ENCODE data around the gene EPO. TPM values are rescaled to one million over a fixed set of nuclear protein-coding genes. Genes with fewer than 3 reads are reported as not detected.
A peak's percentile ranks its signal among the peaks of the same experiment; 100 is the strongest.

EPO gene
- total and polyA plus RNA-seq, 10 donors, result 0.06 to 0.42 (median 0.19) TPM; not detected in 6

DNA sequence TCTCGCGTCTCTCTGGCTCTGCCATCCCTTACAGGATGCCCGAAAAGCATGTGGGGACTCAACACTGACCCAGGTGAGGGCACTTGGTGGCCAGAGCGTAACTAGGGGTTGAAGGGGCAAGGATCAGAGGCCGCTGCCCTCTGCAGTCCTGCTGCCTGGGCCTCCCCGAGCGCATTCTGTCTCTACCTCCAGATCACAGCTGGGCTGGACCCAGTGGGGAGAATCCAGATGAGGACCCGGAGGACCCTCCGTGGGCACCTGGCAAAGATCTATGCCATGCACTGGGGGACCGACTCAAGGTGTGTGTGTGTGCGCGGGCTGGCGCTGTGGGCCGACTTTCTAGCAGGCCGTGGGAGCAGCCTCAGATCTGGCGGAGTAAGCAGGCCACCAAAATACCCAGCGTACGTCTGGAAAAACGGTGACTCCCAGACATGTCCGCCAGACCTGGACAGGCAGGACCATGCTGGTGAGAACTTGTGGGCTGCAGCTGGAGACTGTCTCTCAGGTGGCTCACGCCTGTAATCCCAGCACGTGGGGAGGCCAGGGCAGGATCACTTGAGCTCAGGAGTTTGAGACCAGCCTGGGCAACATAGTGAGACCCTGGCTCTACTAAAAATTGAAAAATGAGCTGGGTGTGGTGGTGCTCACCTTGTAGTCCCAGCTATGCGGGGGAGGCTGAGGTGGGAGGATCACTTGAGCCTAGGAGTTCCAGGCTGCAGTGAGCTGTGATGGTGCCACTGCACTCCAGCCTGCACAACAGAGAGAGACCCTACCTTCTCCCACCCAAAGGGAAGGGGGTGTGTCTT is 43.6 kb upstream of the EPO start:
- Histone ChIP-seq H3K36me3 (peaks cover 0 to 57% (median 53%) of the 10 kb centered on the region in 6 donors), H3K4me3 (peak overlapping the region in 7 of 8 donors; percentile 86 to 98 (median 92)), H3K27me3 (replicated peaks in 1 of 7) (no peaks in the 10 kb centered on the region), H3K27ac (peak overlapping the region; percentile 97 to 100 (median 99)), H3K9me3 (no peaks in the 10 kb centered on the region), H3K4me1 (peaks cover 7 to 73% (median 50%) of the 10 kb centered on the region in 6 donors)
- DNase-seq, result peak; percentile 85
- TF ChIP-seq POLR2A (IDR thresholded peaks at IDR 0.05), result no peak
- TF ChIP-seq POLR2AphosphoS5 (IDR thresholded peaks at IDR 0.05), result peak in 1 of 3 donors; percentile 63
- TF ChIP-seq, protein P1, sequence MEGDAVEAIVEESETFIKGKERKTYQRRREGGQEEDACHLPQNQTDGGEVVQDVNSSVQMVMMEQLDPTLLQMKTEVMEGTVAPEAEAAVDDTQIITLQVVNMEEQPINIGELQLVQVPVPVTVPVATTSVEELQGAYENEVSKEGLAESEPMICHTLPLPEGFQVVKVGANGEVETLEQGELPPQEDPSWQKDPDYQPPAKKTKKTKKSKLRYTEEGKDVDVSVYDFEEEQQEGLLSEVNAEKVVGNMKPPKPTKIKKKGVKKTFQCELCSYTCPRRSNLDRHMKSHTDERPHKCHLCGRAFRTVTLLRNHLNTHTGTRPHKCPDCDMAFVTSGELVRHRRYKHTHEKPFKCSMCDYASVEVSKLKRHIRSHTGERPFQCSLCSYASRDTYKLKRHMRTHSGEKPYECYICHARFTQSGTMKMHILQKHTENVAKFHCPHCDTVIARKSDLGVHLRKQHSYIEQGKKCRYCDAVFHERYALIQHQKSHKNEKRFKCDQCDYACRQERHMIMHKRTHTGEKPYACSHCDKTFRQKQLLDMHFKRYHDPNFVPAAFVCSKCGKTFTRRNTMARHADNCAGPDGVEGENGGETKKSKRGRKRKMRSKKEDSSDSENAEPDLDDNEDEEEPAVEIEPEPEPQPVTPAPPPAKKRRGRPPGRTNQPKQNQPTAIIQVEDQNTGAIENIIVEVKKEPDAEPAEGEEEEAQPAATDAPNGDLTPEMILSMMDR (IDR thresholded peaks at IDR 0.05 in 8 of 11, conservative IDR thresholded peaks at IDR 0.05 in 3 of 11), result no peak
- intact Hi-C loops (cut with DNase I; ENCODE audit: low total_unique reads), result loop anchor here (10.0 kb wide), 1 partner anchor 62 kb away; the partner anchor contains the start of gene MOSPD3
- 84 to 91% (median 86%) methylated on average over 21 to 23 of the region's 23 CpGs for WGBS, 5 donors

DNA sequence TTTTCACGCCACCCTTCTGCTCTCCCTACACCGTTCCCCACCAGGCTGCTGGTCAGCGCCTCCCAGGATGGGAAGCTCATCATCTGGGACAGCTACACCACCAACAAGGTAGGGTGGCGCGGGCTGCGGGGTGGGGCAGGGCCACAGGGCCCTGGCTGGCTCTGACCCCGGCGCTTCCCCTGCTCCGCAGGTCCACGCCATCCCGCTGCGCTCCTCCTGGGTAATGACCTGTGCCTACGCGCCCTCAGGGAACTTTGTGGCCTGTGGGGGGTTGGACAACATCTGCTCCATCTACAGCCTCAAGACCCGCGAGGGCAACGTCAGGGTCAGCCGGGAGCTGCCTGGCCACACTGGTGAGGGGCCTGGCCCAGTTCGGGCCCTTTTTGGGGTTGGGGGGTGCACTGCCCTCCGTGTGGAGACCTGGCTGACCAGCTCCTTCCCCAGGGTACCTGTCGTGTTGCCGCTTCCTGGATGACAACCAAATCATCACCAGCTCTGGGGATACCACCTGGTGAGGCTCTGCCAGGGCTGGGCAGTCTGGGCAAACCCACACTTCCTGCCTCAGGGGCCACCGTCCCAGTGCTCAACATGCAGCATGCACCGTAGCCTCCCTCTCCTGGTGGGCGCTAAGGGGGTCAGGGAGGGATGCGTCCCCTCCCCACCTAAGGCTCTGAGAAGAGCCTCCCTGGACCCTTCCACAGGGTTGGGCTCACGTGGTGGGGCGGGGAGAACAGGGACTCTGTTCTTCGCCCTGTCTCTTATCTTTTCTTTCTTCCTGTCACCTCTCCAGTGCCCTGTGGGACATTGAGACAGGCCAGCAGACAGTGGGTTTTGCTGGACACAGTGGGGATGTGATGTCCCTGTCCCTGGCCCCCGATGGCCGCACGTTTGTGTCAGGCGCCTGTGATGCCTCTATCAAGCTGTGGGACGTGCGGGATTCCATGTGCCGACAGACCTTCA is 42.7 kb upstream of the EPO start:
- peaks cover 7 to 74% (median 49%) of the 10 kb centered on the region in 6 donors for H3K4me1 ChIP-seq
- peak overlapping the region in 4 of 8 donors; percentile 99 to 100 (median 100) for H3K27ac ChIP-seq
- peak; percentile 84 for DNase-seq
- WGBS, 5 donors, result 85 to 90% (median 87%) methylated on average over 16 to 36 of the region's 36 CpGs
- H3K27me3 ChIP-seq (replicated peaks in 1 of 7), result no peaks in the 10 kb centered on the region
- H3K36me3 ChIP-seq, result peaks cover 0 to 66% (median 62%) of the 10 kb centered on the region in 6 donors
- H3K9me3 ChIP-seq, result no peaks in the 10 kb centered on the region
- intact Hi-C loops (cut with DNase I; ENCODE audit: low total_unique reads), result loop anchor here (10.0 kb wide), 1 partner anchor 63 kb away; the partner anchor contains the start of gene MOSPD3
- TF ChIP-seq, protein P1 (IDR thresholded peaks at IDR 0.05 in 8 of 11, conservative IDR thresholded peaks at IDR 0.05 in 3 of 11), result no peak
- TF ChIP-seq POLR2AphosphoS5 (IDR thresholded peaks at IDR 0.05), result peak in 1 of 3 donors; percentile 65
- H3K4me3 ChIP-seq, result peak overlapping the region in 1 of 8 donors; percentile 98

DNA sequence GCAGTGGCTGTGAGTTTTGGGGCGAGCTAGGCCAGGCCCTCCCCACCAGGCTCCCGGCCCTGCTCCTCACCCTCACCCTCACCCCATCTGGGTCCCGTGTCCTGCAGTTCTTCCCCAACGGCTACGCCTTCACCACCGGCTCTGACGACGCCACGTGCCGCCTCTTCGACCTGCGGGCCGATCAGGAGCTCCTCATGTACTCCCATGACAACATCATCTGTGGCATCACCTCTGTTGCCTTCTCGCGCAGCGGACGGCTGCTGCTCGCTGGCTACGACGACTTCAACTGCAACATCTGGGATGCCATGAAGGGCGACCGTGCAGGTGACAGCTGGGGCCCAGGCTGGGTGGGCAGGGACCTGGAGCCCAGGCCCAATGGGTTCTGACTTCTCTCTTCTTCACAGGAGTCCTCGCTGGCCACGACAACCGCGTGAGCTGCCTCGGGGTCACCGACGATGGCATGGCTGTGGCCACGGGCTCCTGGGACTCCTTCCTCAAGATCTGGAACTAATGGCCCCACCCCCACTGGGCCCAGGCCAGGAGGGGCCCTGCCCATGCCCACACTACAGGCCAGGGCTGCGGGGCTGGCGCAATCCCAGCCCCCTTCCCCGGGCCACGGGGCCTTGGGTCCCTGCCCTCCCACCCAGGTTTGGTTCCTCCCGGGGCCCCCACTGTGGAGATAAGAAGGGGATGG is 41.8 kb upstream of the EPO start:
- DNase-seq, result peak; percentile 81
- no peak for TF ChIP-seq POLR2A (IDR thresholded peaks at IDR 0.05)
- peak; percentile 63 to 87 (median 76) for TF ChIP-seq POLR2AphosphoS5 (IDR thresholded peaks at IDR 0.05)
- intact Hi-C loops (cut with DNase I; ENCODE audit: low total_unique reads), result loop anchor here (10.0 kb wide), 1 partner anchor 64 kb away; the partner anchor contains the start of gene MOSPD3
- Histone ChIP-seq H3K36me3 (peaks cover 0 to 74% (median 70%) of the 10 kb centered on the region in 6 donors), H3K9me3 (no peaks in the 10 kb centered on the region), H3K27ac (peak overlapping the region in 4 of 8 donors; percentile 58 to 100 (median 100)), H3K4me1 (peaks cover 7 to 68% (median 42%) of the 10 kb centered on the region in 6 donors), H3K4me3 (no peak overlapping the region), H3K27me3 (replicated peaks in 1 of 7) (no peaks in the 10 kb centered on the region)
- WGBS, 5 donors, result 76 to 85% (median 84%) methylated on average over 21 to 35 of the region's 35 CpGs
